GM21381 (cell line): ENCODE data around the gene UBE2Q1.

Experiments
- ATAC-seq: cut with Tn5 transposase; IDR thresholded peaks from one replicate; pipeline ENCODE4 v1.9.1; 2021; ENCODE audit warnings: mild to moderate bottlenecking, moderate library complexity; ENCODE audit not compliant: unreplicated experiment

Gene UBE2Q1

GRCh38 chr1:154512760-154513159 is 45.7 kb downstream of the UBE2Q1 start:
- no peak for ATAC-seq

GRCh38 chr1:154503898-154504297 is 54.6 kb downstream of the UBE2Q1 start:
- ATAC-seq = no peak

GRCh38 chr1:154502744-154503115 is 55.7 kb downstream of the UBE2Q1 start:
- ATAC-seq = no peak

- no peak for ATAC-seq
These were observed 56.3 kb downstream of the UBE2Q1 start, which contains the start of the genes SHE and TDRD10 for GRCh38 chr1:154502066-154502743. SHE (minus strand) TSS chr1:154502412; CDS start chr1:154502026, 386 bp downstream. TDRD10 (plus strand) TSS chr1:154502219; CDS start chr1:154506904, 4,685 bp downstream.

- ATAC-seq = no peak
These were observed 56.9 kb downstream of the UBE2Q1 start for GRCh38 chr1:154501423-154502065.

GRCh38 chr1:154500533-154500932 is 57.9 kb downstream of the UBE2Q1 start:
- ATAC-seq = no peak

GRCh38 chr1:154499446-154499845 is 59.0 kb downstream of the UBE2Q1 start:
- ATAC-seq = no peak
